Right lobe of liver (tissue), 4 donors: ENCODE measurements around the gene SCIN.

ENCODE experiments used
- POLR2A ChIP-seq: fragments of 450-650 bp; IDR thresholded peaks from one replicate; pipeline ENCODE4 v1.6.1; 2017; ENCODE audit warnings: antibody characterized with exemption, mild to moderate bottlenecking
- TF ChIP-seq, protein P1 (sequence below), 4 donors: fragments of 200-600 bp in 3 of 4; fragments of 450-650 bp in 1 of 4; IDR thresholded peaks; one replicate each; pipeline versions ENCODE4 v1.5.1 to v1.8.0; 2016 to 2022; ENCODE audit warnings: antibody characterized with exemption in 4 of 4, mild to moderate bottlenecking in 2 of 4
- donor health status: DM: no; HTN: no; CAD: no.
- donor health status: DM: no; HTN: no; CAD: no.
- donor health status: DM: no; HTN: yes; CAD: no.

- TF ChIP-seq, protein P1, sequence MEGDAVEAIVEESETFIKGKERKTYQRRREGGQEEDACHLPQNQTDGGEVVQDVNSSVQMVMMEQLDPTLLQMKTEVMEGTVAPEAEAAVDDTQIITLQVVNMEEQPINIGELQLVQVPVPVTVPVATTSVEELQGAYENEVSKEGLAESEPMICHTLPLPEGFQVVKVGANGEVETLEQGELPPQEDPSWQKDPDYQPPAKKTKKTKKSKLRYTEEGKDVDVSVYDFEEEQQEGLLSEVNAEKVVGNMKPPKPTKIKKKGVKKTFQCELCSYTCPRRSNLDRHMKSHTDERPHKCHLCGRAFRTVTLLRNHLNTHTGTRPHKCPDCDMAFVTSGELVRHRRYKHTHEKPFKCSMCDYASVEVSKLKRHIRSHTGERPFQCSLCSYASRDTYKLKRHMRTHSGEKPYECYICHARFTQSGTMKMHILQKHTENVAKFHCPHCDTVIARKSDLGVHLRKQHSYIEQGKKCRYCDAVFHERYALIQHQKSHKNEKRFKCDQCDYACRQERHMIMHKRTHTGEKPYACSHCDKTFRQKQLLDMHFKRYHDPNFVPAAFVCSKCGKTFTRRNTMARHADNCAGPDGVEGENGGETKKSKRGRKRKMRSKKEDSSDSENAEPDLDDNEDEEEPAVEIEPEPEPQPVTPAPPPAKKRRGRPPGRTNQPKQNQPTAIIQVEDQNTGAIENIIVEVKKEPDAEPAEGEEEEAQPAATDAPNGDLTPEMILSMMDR (IDR thresholded peaks at IDR 0.05): no peak
- TF ChIP-seq POLR2A: no peak
Measured at GRCh38 chr7:12571691-12572090, 1.2 kb downstream of the SCIN start.
